ENCODE measurements around the gene SPATA32.
A peak's percentile ranks its signal among the peaks of the same experiment; 100 is the strongest.

Gene SPATA32

DNA sequence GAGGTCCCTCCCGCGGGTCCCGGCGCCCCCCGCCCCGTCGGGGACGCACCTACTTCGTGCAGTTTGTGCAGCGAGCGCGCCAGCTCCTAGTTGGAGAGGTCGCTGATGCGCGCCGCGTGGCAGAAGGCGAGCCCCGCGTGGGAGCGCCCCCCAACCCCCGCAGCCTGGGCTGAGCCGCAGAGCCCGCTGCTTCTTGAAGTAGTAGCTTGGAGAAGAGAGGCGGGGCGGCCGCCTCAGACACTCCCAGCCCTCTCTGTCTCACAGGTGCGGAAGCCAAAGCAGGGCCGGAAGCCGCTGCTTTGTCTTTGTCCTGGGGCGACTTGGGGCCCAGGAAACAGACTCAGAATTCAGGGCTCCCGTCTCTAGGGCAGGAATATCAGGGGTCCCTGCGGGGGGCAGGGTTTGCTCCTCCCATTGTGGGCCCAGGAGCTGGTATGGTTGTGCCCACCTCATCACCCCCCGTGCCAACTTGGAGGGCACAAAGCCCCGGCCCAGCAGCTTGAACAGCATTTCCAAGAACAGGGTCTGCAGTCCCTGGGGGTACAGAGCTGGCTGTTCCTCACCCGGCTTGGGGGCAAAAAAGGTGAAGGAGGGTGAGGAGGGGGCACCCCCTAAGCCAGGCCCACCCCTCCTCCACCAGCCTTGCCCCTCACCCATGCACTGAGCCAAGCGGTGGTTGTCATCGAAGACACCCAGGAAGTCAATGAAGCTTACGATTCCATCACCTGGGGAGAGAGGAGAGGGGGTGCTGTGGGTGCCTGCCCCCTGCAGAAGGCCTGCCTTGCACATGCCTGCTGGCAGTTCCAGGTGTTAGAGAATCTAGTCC is 13.5 kb downstream of the SPATA32 start:
- peaks cover 10% of the 10 kb centered on the region for H3K36me3 ChIP-seq (ENCODE audit: control insufficient read depth, insufficient read depth, low read length)
- peak overlapping the region; percentile 79 for H3K9ac ChIP-seq (ENCODE audit: low read depth, low read length)
- H3K27me3 ChIP-seq (ENCODE audit: control insufficient read depth, insufficient read depth, low read length), result no peaks in the 10 kb centered on the region
- H3K4me1 ChIP-seq (ENCODE audit: control insufficient read depth, insufficient read depth, low read length), result peaks cover 3% of the 10 kb centered on the region
- H3K4me3 ChIP-seq (ENCODE audit: low read depth, low read length), result peak overlapping the region; percentile 75
- H3K9me3 ChIP-seq (ENCODE audit: control insufficient read depth, insufficient read depth, low read length), result no peaks in the 10 kb centered on the region

DNA sequence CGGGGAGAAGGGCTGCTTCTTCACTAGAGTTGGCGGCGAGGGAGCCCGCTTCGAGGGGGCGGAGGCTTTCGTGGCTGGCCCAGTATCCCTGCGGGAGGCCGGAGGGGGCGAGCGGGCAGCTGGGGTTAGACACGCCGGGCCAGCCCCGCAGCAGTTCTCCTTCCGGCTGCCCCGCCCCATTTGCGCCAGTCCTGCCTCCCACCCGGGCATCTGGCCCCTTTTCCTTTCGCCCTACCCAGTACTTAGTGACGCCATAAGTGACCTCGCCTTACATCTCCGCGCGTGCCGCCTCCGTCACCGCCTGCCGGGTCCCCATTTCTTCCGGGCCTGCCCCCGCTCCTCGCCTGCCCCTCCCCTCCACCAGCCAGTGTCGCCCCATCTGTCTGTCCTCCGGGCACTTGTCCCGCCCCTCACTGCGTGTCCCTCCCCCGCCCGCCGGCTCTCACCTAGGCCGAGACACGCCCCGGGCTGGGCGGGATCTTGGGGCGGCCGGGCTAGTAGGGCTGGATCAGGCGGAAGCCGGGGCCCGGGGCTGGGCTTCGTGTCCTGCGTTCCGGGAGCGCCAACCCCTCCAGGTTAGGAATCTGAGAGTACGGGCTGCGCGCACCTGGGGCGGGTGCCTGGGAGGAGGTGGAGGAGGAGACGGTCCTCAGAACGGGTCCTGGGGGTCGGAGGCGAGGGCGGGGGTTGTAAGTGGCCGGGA is 14.3 kb downstream of the SPATA32 start:
- Histone ChIP-seq H3K36me3 (ENCODE audit: control insufficient read depth, insufficient read depth, low read length) (peaks cover 10% of the 10 kb centered on the region), H3K4me3 (ENCODE audit: low read depth, low read length) (peak overlapping the region; percentile 75), H3K4me1 (ENCODE audit: control insufficient read depth, insufficient read depth, low read length) (peaks cover 3% of the 10 kb centered on the region), H3K27me3 (ENCODE audit: control insufficient read depth, insufficient read depth, low read length) (peaks cover 1% of the 10 kb centered on the region), H3K9ac (ENCODE audit: low read depth, low read length) (peak overlapping the region; percentile 79), H3K9me3 (ENCODE audit: control insufficient read depth, insufficient read depth, low read length) (no peaks in the 10 kb centered on the region)

DNA sequence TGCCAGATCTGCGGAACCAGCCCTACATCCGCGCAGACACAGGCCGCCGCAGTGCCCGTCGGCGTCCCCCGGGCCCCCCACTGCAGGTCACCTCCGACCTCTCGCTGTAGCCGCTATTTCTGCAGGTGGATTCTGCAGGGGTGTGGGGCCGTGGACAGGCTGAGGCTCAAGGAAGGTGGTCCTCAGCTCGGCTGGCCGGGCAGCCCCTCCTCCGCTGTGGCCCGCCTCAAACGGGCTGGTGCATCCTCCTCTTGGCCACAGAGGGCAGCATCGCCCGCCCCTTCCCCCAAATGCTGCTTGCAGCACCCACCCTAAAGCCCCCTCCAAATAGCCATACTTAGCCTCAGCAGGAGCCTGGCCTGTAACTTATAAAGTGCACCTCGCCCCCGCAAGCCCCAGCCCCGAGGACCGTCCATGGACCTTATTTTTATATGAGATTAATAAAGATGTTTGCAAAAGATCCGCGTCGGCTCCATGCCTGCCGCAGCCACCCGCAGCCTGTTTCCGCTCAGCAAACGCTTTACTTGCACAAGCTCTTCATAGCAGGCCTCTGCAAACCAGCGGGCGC is 14.9 kb downstream of the SPATA32 start:
- peaks cover 4% of the 10 kb centered on the region for H3K27me3 ChIP-seq (ENCODE audit: control insufficient read depth, insufficient read depth, low read length)
- H3K4me1 ChIP-seq (ENCODE audit: control insufficient read depth, insufficient read depth, low read length), result peaks cover 3% of the 10 kb centered on the region
- H3K9me3 ChIP-seq (ENCODE audit: control insufficient read depth, insufficient read depth, low read length), result no peaks in the 10 kb centered on the region
- no peak overlapping the region for H3K9ac ChIP-seq (ENCODE audit: low read depth, low read length)
- peaks cover 10% of the 10 kb centered on the region for H3K36me3 ChIP-seq (ENCODE audit: control insufficient read depth, insufficient read depth, low read length)
- H3K4me3 ChIP-seq (ENCODE audit: low read depth, low read length), result peak overlapping the region; percentile 75

DNA sequence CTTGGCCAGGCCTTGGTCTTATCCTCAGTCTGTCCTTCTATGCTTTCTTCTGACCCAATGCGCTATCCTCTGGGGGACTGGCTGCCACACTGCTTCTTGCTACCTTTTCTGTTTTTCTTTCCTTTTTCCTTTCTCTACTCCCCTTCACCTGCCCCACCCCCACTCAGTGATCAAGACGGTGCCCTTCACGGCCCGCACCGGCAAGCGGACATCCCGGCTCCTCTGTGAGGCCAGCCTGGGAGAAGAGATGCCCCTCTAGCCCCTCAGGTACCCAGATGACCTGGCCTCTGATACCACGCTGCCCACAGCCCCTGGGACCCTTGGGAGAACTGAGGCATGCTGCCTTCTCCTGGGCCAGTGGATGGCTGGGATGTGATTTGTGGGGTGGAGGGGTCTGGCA is 15.6 kb downstream of the SPATA32 start:
- H3K4me3 ChIP-seq (ENCODE audit: low read depth, low read length), result peak overlapping the region; percentile 75
- H3K9ac ChIP-seq (ENCODE audit: low read depth, low read length), result no peak overlapping the region
- H3K9me3 ChIP-seq (ENCODE audit: control insufficient read depth, insufficient read depth, low read length), result no peaks in the 10 kb centered on the region
- peaks cover 3% of the 10 kb centered on the region for H3K4me1 ChIP-seq (ENCODE audit: control insufficient read depth, insufficient read depth, low read length)
- peaks cover 10% of the 10 kb centered on the region for H3K36me3 ChIP-seq (ENCODE audit: control insufficient read depth, insufficient read depth, low read length)
- H3K27me3 ChIP-seq (ENCODE audit: control insufficient read depth, insufficient read depth, low read length), result peaks cover 4% of the 10 kb centered on the region

DNA sequence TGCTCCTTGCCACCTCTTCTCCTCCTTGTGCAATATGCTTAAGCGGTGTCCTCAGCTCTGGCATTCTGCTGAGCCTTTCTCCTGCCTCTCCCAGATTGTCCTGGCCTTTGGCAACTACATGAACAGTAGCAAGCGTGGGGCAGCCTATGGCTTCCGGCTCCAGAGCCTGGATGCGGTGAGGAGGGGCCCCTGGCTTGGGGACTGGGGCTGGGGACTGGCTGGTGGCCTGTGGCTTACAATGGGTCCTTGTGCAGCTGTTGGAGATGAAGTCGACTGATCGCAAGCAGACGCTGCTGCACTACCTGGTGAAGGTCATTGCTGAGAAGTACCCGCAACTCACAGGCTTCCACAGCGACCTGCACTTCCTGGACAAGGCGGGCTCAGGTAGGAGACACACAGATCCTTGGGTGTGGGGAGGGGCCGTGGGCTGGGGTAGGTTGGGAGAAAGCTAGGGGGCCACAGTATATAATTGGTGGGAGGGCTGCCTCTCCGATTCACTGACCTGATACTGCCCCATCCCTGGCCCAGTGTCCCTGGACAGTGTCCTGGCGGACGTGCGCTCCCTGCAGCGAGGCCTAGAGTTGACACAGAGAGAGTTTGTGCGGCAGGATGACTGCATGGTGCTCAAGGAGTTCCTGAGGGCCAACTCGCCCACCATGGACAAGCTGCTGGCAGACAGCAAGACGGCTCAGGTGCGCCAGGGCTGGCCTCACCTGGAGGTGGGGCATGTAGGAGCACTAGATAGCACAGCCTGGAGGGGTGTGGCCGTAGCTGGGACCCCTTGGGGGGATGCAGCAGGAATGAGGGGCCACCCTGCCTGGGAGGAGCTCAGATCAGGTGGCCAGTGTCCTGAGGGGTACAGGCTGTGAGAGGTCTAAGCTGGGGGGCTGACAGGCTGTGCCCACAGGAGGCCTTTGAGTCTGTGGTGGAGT is 16.9 kb downstream of the SPATA32 start:
- Histone ChIP-seq H3K4me3 (ENCODE audit: low read depth, low read length) (no peak overlapping the region), H3K9me3 (ENCODE audit: control insufficient read depth, insufficient read depth, low read length) (no peaks in the 10 kb centered on the region), H3K27me3 (ENCODE audit: control insufficient read depth, insufficient read depth, low read length) (peaks cover 10% of the 10 kb centered on the region), H3K9ac (ENCODE audit: low read depth, low read length) (no peak overlapping the region), H3K4me1 (ENCODE audit: control insufficient read depth, insufficient read depth, low read length) (peaks cover 6% of the 10 kb centered on the region), H3K36me3 (ENCODE audit: control insufficient read depth, insufficient read depth, low read length) (peaks cover 3% of the 10 kb centered on the region)

DNA sequence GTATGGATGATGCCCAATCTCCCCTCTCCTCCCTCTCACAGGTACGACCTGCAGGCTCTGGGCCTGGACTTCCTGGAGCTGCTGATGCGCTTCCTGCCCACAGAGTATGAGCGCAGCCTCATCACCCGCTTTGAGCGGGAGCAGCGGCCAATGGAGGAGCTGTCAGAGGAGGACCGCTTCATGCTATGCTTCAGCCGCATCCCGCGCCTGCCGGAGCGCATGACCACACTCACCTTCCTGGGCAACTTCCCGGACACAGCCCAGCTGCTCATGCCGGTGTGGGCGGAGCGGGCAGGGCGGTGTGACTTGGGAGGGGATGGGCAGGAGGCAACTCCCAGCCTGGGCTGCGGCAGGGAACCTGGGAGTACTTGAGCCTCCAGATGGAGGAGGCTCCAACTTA is 18.1 kb downstream of the SPATA32 start:
- peaks cover 3% of the 10 kb centered on the region for H3K36me3 ChIP-seq (ENCODE audit: control insufficient read depth, insufficient read depth, low read length)
- H3K9me3 ChIP-seq (ENCODE audit: control insufficient read depth, insufficient read depth, low read length), result no peaks in the 10 kb centered on the region
- H3K9ac ChIP-seq (ENCODE audit: low read depth, low read length), result no peak overlapping the region
- peaks cover 4% of the 10 kb centered on the region for H3K4me1 ChIP-seq (ENCODE audit: control insufficient read depth, insufficient read depth, low read length)
- peaks cover 18% of the 10 kb centered on the region for H3K27me3 ChIP-seq (ENCODE audit: control insufficient read depth, insufficient read depth, low read length)
- no peak overlapping the region for H3K4me3 ChIP-seq (ENCODE audit: low read depth, low read length)

DNA sequence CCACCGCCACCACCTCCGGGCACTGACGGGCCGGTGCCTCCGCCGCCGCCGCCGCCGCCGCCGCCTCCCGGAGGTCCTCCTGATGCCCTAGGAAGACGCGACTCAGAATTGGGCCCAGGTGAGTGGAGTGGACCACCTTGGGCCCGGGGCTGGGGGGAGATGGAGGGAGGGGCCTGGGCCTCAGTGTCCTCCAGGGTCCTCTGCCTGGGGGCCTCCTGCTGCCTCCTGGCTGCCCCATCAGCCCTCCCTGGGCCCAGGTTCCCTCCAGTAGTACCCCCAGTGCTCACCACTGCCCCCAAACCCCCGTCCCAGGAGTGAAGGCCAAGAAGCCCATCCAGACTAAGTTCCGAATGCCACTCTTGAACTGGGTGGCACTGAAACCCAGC is 19.9 kb downstream of the SPATA32 start:
- Histone ChIP-seq H3K36me3 (ENCODE audit: control insufficient read depth, insufficient read depth, low read length) (peaks cover 3% of the 10 kb centered on the region), H3K9ac (ENCODE audit: low read depth, low read length) (no peak overlapping the region), H3K4me3 (ENCODE audit: low read depth, low read length) (no peak overlapping the region), H3K9me3 (ENCODE audit: control insufficient read depth, insufficient read depth, low read length) (no peaks in the 10 kb centered on the region), H3K4me1 (ENCODE audit: control insufficient read depth, insufficient read depth, low read length) (peaks cover 3% of the 10 kb centered on the region), H3K27me3 (ENCODE audit: control insufficient read depth, insufficient read depth, low read length) (peaks cover 24% of the 10 kb centered on the region)

DNA sequence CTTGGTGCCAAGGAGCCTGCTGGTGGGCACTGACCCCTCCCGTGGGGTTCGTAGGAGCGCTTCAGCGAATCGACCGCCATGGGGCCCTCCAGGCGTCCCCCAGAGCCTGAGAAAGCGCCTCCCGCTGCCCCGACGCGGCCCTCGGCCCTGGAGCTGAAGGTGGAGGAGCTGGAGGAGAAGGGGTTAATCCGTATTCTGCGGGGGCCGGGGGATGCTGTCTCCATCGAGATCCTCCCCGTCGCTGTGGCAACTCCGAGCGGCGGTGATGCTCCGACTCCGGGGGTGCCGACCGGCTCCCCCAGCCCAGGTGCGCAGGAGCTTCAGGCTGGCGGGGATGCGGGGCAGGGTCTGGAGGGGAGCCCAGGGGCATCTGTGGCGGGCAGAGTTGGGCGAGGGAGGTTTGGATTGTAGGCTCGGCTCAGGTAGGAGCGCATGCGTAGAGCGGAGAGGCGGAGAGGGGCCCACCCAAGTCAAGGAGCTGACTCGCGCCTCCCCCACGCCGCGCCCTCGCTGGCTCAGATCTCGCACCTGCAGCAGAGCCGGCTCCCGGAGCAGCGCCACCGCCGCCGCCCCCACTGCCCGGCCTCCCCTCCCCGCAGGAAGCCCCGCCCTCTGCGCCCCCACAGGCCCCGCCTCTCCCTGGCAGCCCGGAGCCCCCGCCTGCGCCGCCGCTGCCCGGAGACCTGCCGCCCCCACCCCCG is 20.4 kb downstream of the SPATA32 start:
- H3K4me1 ChIP-seq (ENCODE audit: control insufficient read depth, insufficient read depth, low read length), result peaks cover 3% of the 10 kb centered on the region
- no peaks in the 10 kb centered on the region for H3K9me3 ChIP-seq (ENCODE audit: control insufficient read depth, insufficient read depth, low read length)
- H3K36me3 ChIP-seq (ENCODE audit: control insufficient read depth, insufficient read depth, low read length), result peaks cover 3% of the 10 kb centered on the region
- peak overlapping the region; percentile 65 for H3K4me3 ChIP-seq (ENCODE audit: low read depth, low read length)
- H3K27me3 ChIP-seq (ENCODE audit: control insufficient read depth, insufficient read depth, low read length), result peaks cover 24% of the 10 kb centered on the region
- H3K9ac ChIP-seq (ENCODE audit: low read depth, low read length), result peak overlapping the region; percentile 24

DNA sequence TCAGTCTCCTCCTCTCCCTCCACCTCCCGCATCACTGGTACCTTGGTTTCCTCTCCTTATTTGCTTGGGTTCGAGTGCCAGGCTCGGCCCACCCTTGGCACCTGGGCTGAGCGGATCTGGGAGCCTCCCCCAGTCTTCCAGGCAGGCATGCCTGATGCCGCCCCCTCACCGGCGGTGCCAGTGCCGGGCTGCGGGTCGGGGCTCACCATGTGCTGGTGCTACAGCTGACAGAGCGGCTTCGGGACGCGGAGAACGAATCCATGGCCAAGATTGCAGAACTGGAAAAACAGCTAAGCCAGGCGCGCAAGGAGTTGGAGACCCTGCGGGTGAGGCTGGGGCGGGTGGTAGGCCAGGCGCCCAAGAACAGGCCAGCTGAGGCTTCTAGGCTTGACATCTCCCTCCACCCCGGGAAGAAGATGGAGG is 21.0 kb downstream of the SPATA32 start:
- Histone ChIP-seq H3K27me3 (ENCODE audit: control insufficient read depth, insufficient read depth, low read length) (peaks cover 24% of the 10 kb centered on the region), H3K36me3 (ENCODE audit: control insufficient read depth, insufficient read depth, low read length) (peaks cover 3% of the 10 kb centered on the region), H3K4me3 (ENCODE audit: low read depth, low read length) (peak overlapping the region; percentile 65), H3K9ac (ENCODE audit: low read depth, low read length) (no peak overlapping the region), H3K9me3 (ENCODE audit: control insufficient read depth, insufficient read depth, low read length) (no peaks in the 10 kb centered on the region), H3K4me1 (ENCODE audit: control insufficient read depth, insufficient read depth, low read length) (peaks cover 5% of the 10 kb centered on the region)

DNA sequence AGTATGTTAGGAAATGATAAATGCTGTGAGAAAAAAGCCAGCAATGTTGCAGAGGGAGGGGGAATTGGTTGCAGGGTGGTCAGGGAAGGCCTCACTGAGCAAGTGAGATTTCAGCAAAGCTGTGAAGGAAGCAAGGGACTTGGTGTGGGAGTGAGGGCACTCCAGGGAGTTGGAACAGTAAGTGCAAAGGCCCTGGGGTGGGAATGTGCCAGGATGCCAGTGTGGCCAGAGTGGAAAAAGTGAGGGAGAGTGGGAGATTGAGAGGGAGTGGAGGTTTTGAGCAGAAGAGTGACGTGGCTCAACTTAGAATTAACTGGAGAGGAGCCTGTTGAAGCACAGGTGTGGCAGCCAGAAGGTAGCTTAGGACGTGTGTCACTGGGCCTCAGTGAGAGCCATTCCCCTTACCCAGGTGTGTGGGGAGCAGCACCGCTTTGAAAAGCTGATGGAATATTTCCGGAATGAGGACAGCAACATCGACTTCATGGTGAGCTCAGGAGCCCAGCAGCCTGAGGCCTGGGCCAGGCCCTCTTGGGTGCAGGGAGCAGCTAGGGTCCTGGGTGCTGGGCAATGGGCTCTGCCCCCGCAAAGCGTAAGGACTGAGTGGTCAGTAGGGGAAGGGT is 23.6 kb downstream of the SPATA32 start:
- no peak overlapping the region for H3K9ac ChIP-seq (ENCODE audit: low read depth, low read length)

More for the DNA sequence above, 23.6 kb downstream of the SPATA32 start:
- Histone ChIP-seq H3K4me1 (ENCODE audit: control insufficient read depth, insufficient read depth, low read length) (peaks cover 7% of the 10 kb centered on the region), H3K36me3 (ENCODE audit: control insufficient read depth, insufficient read depth, low read length) (peaks cover 2% of the 10 kb centered on the region), H3K9me3 (ENCODE audit: control insufficient read depth, insufficient read depth, low read length) (no peaks in the 10 kb centered on the region), H3K27me3 (ENCODE audit: control insufficient read depth, insufficient read depth, low read length) (peaks cover 24% of the 10 kb centered on the region), H3K4me3 (ENCODE audit: low read depth, low read length) (no peak overlapping the region)
